CD4-positive, alpha-beta T cell treated with Interferon alpha-2 for 1 hour (primary cell): Measurements from ENCODE around the gene SURF6.

Experiments
- DNase-seq, 2 donors: peaks; one replicate each; pipeline ENCODE4 v3.0.0-alpha.2; 2020 to 2022

Gene SURF6

DNA sequence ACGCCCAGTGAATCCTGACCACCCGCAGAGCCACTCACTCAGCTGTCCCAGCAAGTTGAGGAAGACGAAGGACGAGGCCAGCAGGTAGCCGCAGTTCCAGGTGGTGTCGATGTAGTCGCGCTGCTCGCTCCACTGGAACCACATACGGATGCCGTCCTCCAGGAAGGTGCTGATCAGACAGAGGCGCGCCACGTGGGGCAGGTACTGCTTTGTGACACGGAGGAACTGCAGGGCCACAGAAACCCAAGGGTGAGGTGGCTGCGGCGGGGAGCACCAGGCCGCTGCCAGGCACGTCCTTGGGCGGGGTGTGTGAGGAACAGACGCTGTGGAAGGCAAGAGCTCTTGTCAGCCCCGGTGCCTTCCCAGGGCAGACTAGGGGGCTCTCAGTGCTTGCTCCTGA, 31.2 kb upstream of the SURF6 start:
- DNase-seq = no peak

DNA sequence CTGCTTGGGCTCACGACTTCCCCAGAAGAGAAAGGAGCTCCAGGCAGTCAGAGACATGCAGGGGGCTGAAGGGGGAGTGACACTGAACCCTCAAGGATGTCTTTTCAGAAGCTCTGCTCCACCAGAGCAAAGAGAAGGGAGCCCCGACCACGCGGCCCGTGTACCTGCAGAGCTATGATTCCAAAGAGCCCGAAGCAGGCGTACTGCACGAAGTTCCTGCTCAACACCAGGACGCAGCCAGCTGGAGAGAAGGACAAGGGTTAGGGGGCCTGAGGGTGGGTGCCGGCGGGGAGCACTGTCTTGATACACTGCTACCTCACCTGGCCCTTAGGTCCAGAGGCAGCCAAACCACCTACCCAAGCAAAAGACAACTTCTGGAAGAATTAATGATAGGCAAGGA, 30.4 kb upstream of the SURF6 start:
- DNase-seq = no peak

DNA sequence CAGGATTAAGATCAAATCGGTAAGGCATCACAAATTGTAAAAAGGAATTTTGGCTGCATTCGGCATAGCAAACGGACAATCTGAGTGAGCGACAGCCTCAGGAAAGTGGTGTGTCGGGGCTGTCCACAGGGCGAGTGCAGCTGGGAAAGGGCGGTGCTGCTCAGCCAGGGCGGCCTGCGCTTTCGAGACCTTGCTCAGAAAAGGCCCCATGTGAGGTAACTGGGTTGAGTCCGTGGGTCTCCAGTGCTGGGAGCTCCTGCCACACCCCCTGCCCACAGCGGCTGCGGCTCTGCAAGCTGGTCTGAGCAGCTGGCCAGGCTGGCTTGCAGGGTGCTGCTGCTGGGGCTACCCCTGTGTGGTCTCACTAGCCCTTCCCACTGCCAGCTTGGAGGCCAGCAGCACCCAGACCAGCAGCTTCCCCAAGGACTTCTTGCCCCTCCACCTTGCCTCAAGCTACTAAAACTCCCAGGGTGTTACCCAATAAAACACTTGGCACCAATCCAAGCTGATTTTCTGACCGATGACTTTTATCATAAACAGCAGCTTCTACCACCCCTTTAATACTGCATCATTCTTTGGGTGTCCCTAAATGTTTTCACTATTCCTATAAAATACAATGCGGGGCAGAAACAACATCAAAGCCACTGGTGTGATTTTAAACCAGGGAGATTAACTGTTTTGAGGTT, 26.5 kb upstream of the SURF6 start:
- no peak for DNase-seq

DNA sequence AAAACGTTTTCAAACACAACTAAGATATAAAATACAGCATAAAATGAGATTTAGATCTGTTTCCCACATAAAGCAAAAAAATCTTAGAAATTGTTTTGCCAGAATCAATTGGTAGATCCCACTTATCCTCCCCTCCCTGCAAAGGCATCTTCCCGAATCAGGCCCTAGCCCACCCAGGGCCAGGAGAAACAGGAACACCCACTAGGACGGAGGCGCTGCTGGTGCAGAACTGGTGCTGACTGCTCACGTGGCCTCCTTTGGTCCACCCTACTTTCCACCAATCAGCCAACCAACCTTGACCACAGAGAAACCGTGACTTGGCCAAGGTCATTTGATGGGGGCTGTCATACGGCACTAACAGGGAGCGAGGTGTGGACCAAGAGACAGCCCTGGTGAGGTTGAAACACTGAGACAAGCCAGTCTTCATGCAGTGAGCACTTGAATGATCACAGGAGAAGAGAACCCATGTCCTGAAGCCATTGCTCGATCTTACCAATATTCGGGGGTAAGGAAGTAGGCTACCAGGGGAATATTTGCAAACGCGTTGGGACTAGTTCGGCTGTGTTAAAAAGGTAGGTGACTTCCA, 25.6 kb upstream of the SURF6 start:
- no peak for DNase-seq

DNA sequence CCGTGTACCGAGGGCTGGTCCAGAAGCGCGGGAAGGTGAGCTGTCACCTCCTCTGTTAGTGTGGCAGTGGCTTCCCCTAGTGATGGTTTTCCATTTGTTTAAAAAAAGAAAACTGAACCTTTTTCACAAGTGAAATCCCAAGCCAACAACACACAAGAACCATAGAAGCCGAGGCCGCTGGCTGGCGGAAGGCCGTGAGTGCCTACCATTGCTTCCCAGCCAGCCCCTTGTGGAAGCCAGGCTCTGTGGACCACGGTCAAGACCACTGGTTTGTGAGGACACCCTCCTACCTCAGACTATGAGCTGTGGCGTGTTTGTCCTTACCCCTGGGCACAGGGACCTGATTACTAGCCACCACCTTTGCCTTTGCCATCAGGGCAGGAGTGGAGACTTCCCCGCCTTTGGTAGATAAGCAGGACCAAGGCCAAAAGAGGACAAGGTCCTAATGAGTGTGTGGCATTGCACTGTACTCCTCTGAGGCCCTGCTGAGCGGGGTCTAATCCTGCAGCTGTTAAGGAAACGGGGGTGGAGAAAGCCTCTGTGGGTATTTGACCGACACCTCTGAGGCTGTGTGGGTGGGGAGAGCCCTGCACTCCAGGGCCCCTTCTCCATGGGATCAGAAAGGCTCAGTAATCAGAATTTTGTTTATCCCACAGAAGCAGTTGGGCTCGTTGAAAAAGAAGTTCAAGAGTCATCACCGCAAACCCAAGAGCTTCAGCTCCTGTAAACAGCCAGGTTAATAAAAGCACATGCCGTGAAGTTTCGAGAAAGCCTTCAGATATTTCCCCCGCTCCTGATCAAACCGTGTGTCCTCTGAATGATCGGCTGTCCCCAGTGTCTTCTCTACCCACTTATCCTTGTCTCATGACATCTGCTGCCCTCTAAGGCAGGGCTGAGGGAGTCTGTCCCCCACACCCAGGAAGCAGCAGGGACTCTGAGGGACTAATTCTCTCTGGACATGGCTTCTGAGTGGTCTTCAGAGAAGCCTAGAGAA, 24.7 kb upstream of the SURF6 start:
- DNase-seq = no peak

- DNase-seq = no peak
These were observed 23.6 kb upstream of the SURF6 start for GRCh38 chr9:133359399-133360175.

DNA sequence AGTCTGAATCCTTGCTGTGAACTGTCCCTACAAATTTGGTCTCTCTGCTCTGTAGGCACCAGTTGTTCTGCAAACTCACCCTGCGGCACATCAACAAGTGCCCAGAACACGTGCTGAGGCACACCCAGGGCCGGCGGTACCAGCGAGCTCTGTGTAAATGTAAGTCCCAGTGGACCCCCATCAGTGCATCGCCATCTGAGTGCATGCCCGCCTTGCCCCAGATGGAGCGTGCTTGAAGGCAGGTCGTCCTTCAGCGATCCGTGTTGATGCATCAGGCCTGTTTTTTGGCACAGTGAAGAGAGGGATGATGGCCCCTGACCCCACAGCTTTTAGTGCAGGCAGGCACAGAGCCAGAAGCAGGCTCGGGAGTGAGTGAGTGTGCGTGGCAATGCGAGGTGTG, 21.7 kb upstream of the SURF6 start:
- DNase-seq = no peak

DNA sequence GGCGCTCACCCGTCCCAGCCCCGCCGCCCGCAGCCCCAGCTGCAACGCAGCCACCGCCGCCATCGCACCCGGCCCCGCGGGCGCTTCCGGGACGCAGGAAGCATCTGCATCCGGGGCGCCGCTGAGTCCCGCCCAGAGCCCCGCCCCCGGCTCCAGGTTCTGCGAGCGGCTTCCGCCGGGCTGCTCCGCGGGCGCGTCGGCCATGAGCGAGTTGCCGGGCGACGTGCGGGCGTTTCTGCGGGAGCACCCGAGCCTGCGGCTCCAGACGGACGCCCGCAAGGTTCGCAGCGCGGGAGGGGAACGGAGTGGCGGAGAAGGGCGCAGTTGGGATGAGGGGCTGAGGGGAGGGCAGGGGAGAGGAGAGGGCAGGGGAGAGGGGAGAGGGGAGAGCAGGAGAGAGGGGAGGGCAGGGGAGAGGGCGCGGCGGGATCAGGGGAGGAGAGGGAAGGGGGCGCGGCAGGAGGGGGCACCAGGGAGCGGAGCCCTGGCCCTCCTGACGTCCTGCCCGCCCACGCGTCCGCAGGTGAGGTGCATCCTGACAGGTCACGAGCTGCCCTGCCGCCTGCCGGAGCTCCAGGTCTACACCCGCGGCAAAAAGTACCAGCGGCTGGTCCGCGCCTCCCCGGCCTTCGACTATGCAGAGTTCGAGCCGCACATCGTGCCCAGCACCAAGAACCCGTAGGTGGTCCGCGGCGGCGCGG, 20.6 kb upstream of the SURF6 start, which contains the start of the genes SURF1 and SURF2:
Gene SURF1, minus strand, starts transcription at position 97 of the 701 bp plus-strand sequence. Its CDS starts 34 bp downstream, at position 63.
Gene SURF2, plus strand, starts transcription at position 160 of the 701 bp plus-strand sequence. Its CDS starts 43 bp downstream, at position 203.
- DNase-seq = peak; percentile 85 to 91

GRCh38 chr9:133355881-133356357, 19.9 kb upstream of the SURF6 start:
- DNase-seq = no peak

DNA sequence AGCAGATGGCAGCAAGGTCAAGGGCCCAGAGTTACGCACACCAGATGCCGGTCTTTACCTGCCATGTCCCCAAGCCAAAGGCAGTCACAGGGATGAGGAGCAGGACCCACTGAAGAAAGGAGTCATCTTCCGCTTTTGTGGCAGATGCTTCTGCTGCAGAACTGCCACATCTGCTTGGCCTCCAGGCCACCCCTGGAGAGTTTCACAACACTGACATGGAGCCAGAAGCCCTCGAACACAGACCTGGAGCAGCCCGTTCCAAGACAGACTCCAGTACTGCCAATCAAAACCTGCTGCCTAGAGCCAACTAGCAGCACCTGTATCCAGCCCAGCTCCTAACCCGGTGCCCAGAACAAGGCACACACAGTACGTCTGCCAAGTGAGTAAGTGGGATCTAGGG, 18.8 kb upstream of the SURF6 start:
- no peak for DNase-seq

GRCh38 chr9:133353548-133353947, 17.6 kb upstream of the SURF6 start:
- no peak for DNase-seq

- no peak for DNase-seq
These were observed 16.8 kb upstream of the SURF6 start for GRCh38 chr9:133352635-133353340.

GRCh38 chr9:133351908-133352634, 16.1 kb upstream of the SURF6 start:
- DNase-seq = peak; percentile 31 to 42

DNA sequence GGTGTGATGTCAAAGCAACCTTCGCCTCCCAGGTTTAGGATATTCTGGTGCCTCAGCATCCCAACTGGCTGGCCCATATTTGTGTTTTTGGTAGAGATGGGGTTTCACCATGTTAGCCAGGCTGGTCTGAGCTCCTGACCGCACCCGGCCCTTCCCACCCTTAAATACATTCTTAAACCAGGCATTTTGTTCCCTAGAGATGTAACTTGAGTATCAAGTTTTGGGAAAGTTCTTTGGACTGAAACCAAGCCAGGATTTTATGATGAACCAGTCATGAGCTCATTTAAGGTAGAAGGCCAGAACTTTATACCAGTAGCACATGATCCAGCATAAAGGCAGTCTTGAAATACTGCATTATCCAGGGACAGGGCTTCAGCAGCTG, 15.5 kb upstream of the SURF6 start:
- no peak for DNase-seq

DNA sequence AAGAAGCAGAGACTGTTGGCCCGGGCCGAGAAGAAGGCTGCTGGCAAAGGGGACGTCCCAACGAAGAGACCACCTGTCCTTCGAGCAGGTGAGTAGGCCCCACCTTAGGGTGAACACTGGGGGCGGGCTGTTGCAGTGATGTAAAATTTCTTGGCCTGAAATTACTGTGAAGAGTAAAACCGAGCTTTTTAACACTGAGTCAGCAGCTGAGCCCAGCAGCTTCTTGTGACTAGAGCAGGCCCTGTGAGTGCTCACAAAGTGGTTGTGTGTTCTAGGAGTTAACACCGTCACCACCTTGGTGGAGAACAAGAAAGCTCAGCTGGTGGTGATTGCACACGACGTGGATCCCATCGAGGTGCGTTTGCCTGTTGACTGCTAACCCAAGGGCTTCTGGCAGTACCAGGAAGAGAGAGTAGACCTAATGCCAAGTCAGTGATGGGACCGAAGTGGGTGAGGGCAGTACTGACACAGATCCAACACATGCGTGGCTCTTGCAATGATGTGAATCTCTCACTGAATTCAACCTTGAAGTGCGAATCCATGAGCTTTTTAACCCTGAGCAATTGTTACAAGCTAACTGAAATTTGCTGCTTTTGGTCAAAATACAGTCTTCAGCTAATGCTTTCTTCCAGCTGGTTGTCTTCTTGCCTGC, 14.1 kb upstream of the SURF6 start:
- DNase-seq = no peak

- no peak for DNase-seq
These were observed 13.0 kb upstream of the SURF6 start for GRCh38 chr9:133348718-133349573.

DNA sequence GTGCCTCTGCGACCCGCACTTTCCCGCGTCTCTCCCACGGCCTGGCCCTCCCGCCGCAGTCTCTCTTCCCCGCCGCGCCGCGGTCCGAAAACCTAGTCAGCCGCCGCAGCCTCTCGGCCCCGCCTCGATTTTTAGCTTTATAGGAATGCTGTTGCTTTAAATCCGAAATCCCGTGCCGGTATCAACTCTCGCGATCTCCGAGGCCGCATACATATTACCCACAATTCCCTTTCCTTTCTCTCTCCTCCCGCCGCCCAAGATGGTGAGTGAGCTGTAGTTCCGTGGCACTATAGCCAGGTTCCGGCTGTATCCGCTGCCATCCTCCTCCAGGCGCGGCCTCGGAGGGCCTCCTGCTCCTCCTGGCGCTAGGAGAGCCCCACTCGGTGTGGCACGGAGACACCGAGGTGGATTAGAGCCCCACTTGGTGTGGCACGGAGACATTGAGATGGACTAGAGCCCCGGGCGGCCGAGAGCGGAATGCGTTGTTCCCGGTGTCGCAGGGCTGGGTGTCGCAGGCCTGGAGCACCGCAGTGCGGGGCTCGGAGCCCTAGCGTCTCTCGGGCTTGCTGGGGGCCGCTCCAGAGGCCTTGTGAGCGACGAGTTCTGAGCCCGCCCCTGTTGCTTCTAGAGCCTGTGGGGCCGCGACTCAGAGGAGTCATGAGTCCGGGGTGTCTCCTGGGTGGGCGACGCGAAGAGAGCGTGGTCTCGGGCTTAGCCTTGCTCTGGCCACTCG, 12.2 kb upstream of the SURF6 start, which contains the start of the genes MED22 and RPL7A:
Gene MED22, minus strand, starts transcription at position 147 of the 733 bp plus-strand sequence. CDS start 1,469 bp downstream, outside the sequence.
Gene RPL7A, plus strand, starts transcription at position 234 of the 733 bp plus-strand sequence. Its CDS starts 26 bp downstream, at position 260.
- peak; percentile 94 to 95 for DNase-seq

DNA sequence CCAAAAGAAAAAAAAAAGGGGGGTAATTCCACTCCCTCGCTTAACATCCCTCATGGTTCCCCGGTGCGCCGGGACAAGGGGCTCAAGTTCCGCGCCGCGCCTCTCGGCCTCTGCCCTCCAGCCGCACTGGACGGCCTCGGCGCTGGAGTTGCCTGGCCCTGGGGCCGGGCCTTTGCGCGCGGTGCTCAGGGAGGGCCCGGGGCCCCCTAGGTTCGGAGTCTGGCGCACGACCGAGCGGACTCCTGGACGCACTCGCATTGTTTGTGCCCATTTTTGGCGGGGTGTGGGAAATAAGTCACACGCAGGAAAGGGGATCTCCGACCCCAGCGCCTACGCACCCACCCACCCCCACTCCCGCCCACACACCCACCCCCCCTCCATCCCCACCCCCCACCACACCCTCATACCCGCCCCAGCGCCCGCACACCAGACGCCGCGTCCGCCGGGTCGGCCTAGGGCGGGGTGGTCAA, 11.6 kb upstream of the SURF6 start:
- peak; percentile 50 to 62 for DNase-seq
